NCI-H1105 (cell line): ENCODE data around the gene PLCH1.

Experiments
- DNase-seq: peaks from one replicate; lab custom pipeline; 2025; lab: John Stamatoyannopoulos, UW

The PLCH1 gene

DNA sequence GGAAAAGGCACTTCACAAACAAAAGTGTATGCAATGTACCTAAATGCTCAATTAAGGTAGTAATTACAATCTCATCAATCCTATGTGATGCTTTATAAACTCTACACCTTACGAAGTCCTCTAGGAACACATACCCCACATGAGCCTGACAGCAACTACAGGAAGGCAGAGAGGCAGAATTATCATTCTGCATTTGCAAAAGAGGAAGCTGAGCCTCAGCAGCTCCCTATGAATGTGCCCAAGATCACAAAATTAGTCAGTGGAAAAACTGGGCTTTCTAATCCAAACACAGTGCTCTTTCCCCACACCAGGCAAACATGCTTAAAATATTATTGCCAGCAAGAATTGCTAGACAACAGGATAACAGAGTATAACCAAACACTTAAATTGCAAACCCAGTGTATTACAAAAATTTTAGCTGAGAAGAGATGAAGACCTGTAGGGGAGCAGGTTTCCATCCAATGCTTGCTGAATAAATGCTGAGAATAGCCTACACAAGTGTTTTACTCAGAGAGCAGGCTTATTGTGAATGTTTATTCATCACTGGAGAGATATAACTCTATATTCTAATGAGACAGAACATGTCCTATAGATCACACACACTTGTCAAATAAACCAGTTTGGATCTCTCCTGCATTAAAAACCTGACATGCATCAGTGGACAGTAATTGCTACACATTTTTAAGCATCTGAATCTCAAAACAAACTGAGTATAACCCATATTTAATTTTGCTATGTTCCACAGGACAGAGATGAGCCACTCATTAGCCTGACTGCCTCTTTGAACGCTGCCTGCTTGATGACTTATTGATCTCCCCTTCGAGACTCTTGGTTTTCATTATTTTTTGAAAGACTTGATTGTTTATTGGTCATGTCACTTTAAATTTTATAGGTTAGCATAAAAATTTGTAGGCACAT is 62.2 kb downstream of the PLCH1 start:
- no peak for DNase-seq

DNA sequence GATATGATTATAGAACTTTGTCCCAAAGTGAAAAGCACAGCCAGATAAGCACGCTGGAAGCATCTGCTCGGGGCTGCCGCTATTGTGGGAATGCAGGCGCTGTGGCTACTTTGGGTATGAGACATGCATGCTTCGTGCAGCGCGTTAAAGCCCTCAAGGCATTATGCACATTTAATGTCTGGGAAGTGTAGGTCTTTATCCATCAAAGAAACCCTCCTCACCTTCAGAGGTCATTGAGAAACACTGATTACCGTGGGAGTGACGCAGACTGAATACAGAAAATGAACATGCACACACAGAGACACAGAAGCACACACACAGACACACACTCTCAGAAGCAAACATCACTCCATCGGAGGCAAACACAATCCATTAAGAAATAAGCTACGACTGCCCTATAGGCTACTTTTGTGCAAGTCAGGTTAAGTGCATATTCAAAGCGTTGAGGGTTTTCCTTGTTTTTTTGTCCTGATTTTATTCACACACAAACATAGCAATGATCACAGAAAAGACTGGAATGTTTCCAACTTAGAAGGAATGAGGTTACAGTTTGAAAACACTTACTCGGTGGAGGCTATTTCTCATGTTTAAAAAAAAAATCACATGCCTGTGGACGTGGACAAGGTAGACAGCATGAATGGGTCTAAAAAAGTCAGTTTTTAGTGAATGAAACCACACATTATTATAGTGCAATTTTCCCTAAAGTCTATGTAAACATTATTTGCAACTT is 68.5 kb downstream of the PLCH1 start:
- no peak for DNase-seq

GRCh38 chr3:155675094-155675493 is 69.8 kb downstream of the PLCH1 start:
- DNase-seq: no peak

DNA sequence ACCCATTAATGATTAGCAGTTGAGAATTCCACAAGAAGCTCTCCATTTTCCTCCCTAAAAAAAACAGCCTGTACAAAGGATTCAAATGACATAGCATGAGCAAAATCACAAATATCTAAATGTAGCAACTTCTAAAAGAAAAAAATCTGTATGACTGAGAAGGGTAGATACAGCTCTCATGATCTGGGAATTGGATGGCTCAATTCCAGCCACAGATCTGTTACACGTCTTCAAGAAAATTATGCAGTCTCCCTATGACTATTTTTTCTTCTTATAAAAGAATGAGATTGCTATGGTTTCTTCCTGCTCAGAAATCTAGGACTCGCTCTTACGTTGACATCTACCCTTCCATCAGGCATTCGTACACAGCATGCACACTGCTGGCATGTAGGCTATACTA is 71.5 kb downstream of the PLCH1 start:
- no peak for DNase-seq

DNA sequence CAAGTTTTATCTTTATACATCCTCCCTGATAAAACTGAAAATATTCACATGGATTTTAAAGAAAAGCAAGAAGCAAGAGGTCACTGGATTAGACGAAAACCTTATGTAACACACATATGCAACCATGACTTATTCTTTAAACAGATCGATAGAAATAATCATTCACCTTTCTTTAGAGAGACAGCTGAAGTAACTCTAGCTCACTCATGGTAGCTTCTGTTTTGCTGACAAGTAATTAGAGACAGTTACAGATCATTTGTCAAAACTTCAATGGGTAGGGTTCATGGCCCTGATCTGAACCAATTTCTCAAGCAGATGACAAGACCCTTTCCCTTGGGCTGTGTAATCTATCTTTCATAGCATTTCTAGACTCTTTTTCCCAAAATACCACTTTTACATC is 74.5 kb downstream of the PLCH1 start:
- no peak for DNase-seq

GRCh38 chr3:155667988-155668387 is 76.9 kb downstream of the PLCH1 start:
- no peak for DNase-seq

DNA sequence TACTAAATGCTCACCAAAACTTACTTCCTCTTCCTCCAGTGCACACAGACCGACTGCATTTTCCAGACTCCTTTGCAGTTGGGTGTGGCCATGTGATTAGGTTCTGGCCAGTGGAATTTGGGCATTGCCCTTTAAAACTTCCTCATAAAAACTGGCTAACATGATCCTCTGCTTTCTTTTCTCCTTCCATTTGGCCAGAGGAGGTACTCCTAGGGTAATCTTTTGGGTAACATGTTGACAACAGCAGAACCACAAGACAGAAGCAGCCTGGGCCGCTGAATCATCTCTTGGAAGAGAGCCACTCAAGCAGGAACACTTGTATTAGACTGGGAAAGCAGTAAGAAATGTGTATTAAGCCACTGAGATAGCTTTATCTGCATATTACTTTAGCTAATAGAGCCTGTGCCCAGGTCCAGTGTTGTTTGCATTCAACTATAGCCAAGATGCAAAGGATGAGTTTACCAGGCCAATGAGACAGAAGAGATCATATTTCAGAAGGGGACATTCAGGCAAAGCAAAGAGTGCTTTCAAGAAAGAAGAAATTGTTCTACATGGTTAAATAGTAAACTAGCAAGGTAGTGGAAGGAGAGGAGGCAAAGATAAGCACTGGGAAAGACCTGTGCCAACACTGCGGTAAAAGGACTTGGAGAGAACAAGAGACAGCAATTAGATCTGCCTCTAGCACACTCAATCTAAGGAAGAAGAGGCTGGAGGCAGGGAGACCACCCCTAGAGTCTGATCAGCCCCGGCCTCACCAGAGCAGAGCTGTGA is 79.8 kb downstream of the PLCH1 start:
- no peak for DNase-seq

GRCh38 chr3:155663467-155664212 is 81.2 kb downstream of the PLCH1 start:
- DNase-seq: no peak

DNA sequence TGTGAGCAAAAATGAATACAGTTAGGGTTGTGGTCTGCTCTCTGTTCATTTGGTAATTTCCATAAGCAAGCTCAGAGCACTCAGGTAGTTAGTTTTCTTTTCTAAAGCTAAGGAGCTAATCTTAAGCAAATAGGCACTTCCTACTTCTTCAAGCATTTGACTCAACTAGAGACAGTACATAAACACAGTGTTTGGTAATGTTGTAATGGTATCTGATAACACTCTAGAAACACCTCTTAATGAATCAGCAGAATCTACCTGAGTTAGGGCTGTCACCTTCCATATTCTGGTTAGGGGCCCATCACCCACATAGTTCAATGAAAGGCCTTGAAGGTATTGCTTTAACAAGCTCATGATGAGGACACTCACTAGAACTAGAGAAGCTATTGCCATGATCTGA is 83.1 kb downstream of the PLCH1 start:
- no peak for DNase-seq

- DNase-seq: no peak
Observed at GRCh38 chr3:155661042-155661441, 83.8 kb downstream of the PLCH1 start.

GRCh38 chr3:155658671-155659261 is 86.1 kb downstream of the PLCH1 start:
- no peak for DNase-seq

GRCh38 chr3:155658006-155658405 is 86.9 kb downstream of the PLCH1 start:
- DNase-seq: no peak

- DNase-seq: no peak
Observed at GRCh38 chr3:155657161-155657560, 87.7 kb downstream of the PLCH1 start.

DNA sequence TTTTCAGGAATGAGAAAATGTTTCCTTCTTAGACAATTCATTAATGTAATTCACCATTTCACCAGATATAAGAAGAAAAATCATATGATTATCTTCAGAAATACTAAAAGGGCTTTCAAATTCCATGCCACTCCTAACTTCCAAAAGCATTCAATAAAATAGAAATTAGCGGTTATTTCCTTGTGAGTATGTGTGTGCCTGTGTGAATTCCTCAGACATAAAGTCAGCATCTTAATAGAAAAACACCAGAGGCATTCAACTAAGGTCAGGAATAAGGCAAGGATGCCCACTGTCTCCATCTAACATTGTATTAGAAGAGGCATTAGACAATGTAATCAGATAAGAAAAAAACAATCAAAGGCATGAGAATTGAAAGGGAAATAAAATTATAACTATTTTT is 88.4 kb downstream of the PLCH1 start:
- DNase-seq: no peak

- no peak for DNase-seq
Observed at GRCh38 chr3:155651489-155652218, 93.2 kb downstream of the PLCH1 start.

DNA sequence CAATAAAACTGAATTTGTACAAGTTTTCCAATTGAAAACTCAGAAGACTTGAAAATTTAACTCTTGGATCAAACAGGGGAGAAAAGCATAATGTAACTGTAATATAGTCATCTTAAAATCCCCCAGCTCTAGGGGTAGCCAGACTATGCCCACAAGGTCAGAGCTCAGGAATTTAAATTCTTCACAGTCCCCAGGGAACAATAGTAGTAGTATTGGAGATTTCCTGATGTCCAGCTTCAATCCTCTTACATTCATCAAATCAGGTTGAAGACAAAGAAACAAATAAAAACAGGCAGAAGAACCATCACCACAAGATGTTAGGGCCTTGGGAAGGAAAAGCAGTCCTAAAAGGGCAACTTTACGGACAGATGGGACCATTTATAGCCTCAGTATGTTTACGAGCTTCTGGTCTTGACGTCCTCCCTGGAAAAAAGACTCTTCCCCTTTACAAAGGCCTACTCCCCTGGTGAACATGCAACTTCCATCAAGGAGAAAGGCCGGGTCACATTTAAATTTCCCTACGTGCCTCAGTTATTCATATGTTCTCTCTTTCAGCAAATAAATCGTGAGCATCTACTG is 96.8 kb downstream of the PLCH1 start:
- DNase-seq: no peak

DNA sequence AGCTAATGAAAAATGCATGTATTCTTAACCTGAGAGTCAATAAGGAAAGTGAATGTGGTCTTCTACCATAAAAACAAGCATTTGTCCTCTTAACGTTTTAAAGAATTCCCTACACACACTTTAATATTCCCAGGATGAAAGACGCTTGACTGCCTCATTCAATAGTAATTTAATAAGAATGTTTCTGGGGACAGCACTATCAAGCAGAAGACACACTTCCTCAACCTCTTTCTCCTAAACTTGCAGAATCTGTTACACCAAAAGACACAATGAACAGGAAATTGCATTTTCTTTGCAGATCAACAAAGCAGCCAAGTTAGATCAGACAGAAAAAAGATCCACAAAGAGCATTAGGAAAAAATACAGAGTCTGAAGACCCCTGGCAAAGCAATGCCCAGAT is 97.7 kb downstream of the PLCH1 start:
- DNase-seq: no peak

DNA sequence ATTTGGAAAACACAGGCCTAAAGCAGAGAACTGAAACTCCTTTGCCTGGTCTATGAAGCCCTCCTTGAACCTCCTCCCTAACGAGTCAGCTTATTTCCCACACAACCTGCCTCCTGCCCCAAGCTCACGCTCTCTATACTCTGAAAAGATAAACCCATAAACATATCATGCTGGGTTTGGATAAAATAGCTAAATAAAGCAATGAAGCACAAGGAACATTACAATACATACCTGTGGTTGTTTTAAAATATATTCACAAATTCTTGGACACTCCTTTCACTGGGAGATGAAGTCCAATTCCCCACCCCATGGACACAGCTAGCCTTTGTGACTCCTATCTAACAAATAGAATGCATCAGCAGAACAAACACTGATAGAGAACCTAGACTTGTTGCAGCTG is 98.2 kb downstream of the PLCH1 start:
- no peak for DNase-seq

DNA sequence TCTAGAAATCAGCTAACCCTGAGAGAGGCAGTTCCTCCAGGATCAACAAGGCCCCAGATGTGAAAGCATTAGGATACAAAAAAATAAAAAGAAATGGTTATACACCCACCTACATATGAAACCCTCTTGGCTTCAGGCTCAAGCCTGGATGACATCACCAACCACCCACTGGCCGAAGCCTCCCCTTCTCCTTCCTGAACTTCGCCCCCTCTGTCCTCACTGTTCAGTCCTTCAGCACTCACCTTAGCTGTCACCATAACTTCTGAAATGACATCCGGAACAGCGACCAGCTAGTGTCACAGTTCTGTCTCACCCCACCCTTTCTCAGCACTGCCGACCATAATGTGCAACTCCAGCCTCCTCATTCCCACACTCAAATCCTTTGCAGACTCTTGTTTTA is 98.7 kb downstream of the PLCH1 start:
- DNase-seq: no peak

DNA sequence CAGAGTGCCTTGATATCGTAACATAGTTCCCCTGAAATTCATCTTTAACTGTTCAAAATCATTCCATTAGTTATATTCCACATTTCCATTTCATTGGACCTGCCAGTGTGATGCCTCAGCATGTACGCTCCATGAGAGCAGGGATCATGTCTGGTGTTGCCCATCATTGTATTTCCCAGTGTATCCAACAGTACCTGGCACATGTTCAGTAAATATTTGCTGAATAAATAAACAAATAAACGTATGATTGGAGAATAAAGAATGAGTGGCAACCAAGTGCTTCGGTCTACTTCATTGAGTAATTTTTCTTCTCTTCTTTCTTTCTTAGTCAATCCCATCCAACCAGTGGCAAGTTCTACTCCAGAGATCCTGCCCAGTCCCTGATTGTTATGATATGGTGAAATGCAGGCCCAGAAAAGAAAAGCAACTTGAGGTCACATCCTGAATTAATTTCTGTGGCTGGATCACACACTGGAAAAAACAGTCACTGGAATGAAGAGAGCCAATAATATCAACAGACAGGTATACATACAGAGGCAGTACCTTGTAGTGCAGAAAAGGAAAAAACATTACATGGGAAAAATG is 101.2 kb downstream of the PLCH1 start:
- DNase-seq: no peak
